Mesendoderm (in vitro differentiated cells): Measurements from ENCODE around the gene PIP5K1A.
"Not testable (repeated sequence)": the region's sequence is repeated elsewhere in the genome, so short reads cannot be mapped to it uniquely, and the experiment has no call there.

ENCODE experiments used
- DNase-seq: peaks from one replicate; pipeline ENCODE4 v3.0.0; 2013
- H2AK5ac ChIP-seq: 2 replicates; pipeline ENCODE4 v1.6.1; 2013; ENCODE audit warnings: low read length, inconsistent platforms
- H2BK120ac ChIP-seq: 2 replicates; pipeline ENCODE4 v1.6.1; 2013; ENCODE audit warnings: low read depth, mild to moderate bottlenecking, low read length, moderate library complexity, mixed read lengths
- H2BK15ac ChIP-seq: replicated peaks from 2 replicates; pipeline ENCODE4 v1.6.1; 2013; ENCODE audit warnings: low read depth, mild to moderate bottlenecking, moderate library complexity
- H2BK5ac ChIP-seq: 2 replicates; pipeline ENCODE4 v1.6.1; 2013; ENCODE audit warnings: low read length, inconsistent platforms
- H3K18ac ChIP-seq: 2 replicates; pipeline ENCODE4 v1.6.1; 2013; ENCODE audit warnings: mild to moderate bottlenecking, low read length, mixed read lengths
- H3K23ac ChIP-seq: one replicate; pipeline ENCODE4 v1.6.1; 2013; ENCODE audit warnings: low read length
- H3K27ac ChIP-seq: 2 replicates; pipeline ENCODE4 v1.5.1; 2013; ENCODE audit warnings: low read depth, mild to moderate bottlenecking, inconsistent platforms, low read length, moderate library complexity
- H3K27me3 ChIP-seq: 2 replicates; pipeline ENCODE4 v1.6.1; 2013; ENCODE audit warnings: low read length, control low read depth, mild to moderate bottlenecking, inconsistent platforms; ENCODE audit not compliant: insufficient read depth, poor library complexity
- H3K36me3 ChIP-seq: 2 replicates; pipeline ENCODE4 v1.6.1; 2013; ENCODE audit warnings: low read length, inconsistent platforms; ENCODE audit not compliant: control insufficient read depth, insufficient read depth
- H3K4ac ChIP-seq: one replicate; pipeline ENCODE4 v1.6.1; 2013; ENCODE audit warnings: low read depth, mild to moderate bottlenecking, low read length, moderate library complexity
- H3K4me1 ChIP-seq: 2 replicates; pipeline ENCODE4 v1.6.1; 2013; ENCODE audit warnings: low read depth, low read length, inconsistent platforms; ENCODE audit not compliant: control insufficient read depth
- H3K4me2 ChIP-seq: 2 replicates; pipeline ENCODE4 v1.6.1; 2013; ENCODE audit warnings: low read length
- H3K4me3 ChIP-seq: 2 replicates; pipeline ENCODE4 v1.5.1; 2013; ENCODE audit warnings: mild to moderate bottlenecking, low read length
- H3K56ac ChIP-seq: one replicate; pipeline ENCODE4 v1.6.1; 2013; ENCODE audit warnings: low read length
- H3K79me1 ChIP-seq: 2 replicates; pipeline ENCODE4 v1.6.1; 2013; ENCODE audit warnings: low read length, inconsistent platforms
- H3K79me2 ChIP-seq: 2 replicates; pipeline ENCODE4 v1.6.1; 2013; ENCODE audit warnings: mild to moderate bottlenecking, low read length; ENCODE audit not compliant: control insufficient read depth, insufficient read depth
- H3K9ac ChIP-seq: 2 replicates; pipeline ENCODE4 v1.6.1; 2013; ENCODE audit warnings: low read length, inconsistent platforms
- H4K5ac ChIP-seq: one replicate; pipeline ENCODE4 v1.6.1; 2013; ENCODE audit warnings: low read length
- H4K8ac ChIP-seq: one replicate; pipeline ENCODE4 v1.6.1; 2013; ENCODE audit warnings: low read depth, mild to moderate bottlenecking, control low read depth, low read length, moderate library complexity
- WGBS: extraction: QIAGEN DNeasy Blood & Tissue Kit; methylation state at CpG from one replicate; pipeline ENCODE4 v1.1.7; 2013; ENCODE audit warnings: low lambda C conversion rate, missing lambda C conversion rate; ENCODE audit not compliant: insufficient coverage; ENCODE audit errors: extremely low coverage; 5-methylcytosine and 5-hydroxymethylcytosine counted together

PIP5K1A gene

DNA sequence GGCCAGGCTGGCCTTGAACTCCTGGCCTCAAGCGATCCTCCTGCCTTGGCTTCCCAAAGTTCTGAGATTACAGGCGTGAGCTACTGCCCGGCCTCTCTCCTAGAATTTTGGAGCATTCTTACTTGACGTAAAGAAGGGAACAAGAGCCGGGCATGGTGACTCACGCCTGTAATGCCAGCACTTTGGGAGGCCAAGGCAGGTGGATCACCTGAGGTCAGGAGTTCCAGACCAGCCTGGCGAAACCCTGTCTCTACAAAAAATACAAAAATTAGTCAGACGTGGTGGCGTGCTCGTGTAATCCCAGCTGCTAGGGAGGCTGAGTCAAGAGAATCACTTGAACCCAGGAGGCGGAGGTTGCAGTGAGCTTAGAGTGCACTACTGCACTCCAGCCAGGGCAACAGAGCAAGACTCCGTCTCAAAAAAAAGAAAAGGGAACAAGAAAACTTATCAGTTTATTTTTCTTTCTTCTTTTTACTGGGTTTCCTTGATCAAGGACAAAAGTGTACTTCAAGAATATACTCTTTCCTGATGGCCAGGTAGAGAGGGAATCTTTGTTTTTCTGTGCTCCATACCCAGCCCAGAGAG is 7.1 kb downstream of the PIP5K1A start:
- not testable (repeated sequence) for H4K8ac ChIP-seq, H3K4me2 ChIP-seq, H3K36me3 ChIP-seq, H3K4ac ChIP-seq, H3K18ac ChIP-seq, H3K27ac ChIP-seq, H4K5ac ChIP-seq, H3K9ac ChIP-seq, H3K79me1 ChIP-seq, DNase-seq, H3K23ac ChIP-seq, H3K56ac ChIP-seq, H2AK5ac ChIP-seq, H2BK120ac ChIP-seq, H2BK5ac ChIP-seq, H3K4me1 ChIP-seq, H2BK15ac ChIP-seq, H3K27me3 ChIP-seq, H3K4me3 ChIP-seq
- no CpG with 5 or more reads among the region's 12 CpGs for WGBS
- peaks cover 57% of the 10 kb centered on the region for H3K79me2 ChIP-seq

DNA sequence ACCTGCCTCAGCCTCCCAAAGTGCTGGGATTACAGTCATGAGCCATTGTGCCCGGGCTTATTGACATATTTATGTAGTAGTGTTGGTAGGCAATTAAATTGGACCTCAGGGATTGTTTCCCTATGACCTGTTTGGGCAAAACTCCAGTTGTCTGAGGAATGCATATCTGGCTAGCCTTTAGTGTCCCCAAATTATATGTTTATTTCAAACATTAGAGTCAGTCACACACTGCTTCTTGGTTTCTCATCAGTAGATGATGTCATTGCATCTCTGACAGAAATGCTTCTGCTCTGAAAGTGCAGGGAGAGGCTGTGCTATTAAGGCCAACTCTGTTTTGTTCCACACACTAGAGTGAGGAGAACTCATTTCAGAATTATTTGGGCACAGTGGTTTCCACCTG is 12.5 kb downstream of the PIP5K1A start:
- Histone ChIP-seq H3K4ac (no peak overlapping the region), H2AK5ac (no peak overlapping the region), H3K27me3 (no peaks in the 10 kb centered on the region), H3K23ac (no peak overlapping the region), H2BK120ac (no peak overlapping the region), H4K8ac (no peak overlapping the region), H3K27ac (no peak overlapping the region), H3K56ac (no peak overlapping the region), H2BK15ac (no peak overlapping the region), H3K4me1 (no peaks in the 10 kb centered on the region), H3K4me3 (no peak overlapping the region), H3K79me2 (peaks cover 39% of the 10 kb centered on the region), H3K18ac (no peak overlapping the region), H3K9ac (no peak overlapping the region), H3K79me1 (peaks cover 1% of the 10 kb centered on the region), H2BK5ac (no peak overlapping the region), H3K36me3 (no peaks in the 10 kb centered on the region), H4K5ac (no peak overlapping the region), H3K4me2 (no peak overlapping the region)
- DNase-seq = no peak
- WGBS = no CpG with 5 or more reads among the region's 1 CpG

- no peak overlapping the region for H2BK120ac ChIP-seq
- H3K4me2 ChIP-seq = no peak overlapping the region
- no peak overlapping the region for H3K27ac ChIP-seq
- WGBS = no CpG with 5 or more reads among the region's 15 CpGs
- H3K27me3 ChIP-seq = no peaks in the 10 kb centered on the region
- no peak overlapping the region for H3K56ac ChIP-seq
- no peaks in the 10 kb centered on the region for H3K36me3 ChIP-seq
- H3K79me2 ChIP-seq = peaks cover 42% of the 10 kb centered on the region
- H3K18ac ChIP-seq = no peak overlapping the region
- H3K4ac ChIP-seq = no peak overlapping the region
- no peak overlapping the region for H3K9ac ChIP-seq
- no peak overlapping the region for H4K5ac ChIP-seq
- no peak overlapping the region for H2BK5ac ChIP-seq
- no peak overlapping the region for H4K8ac ChIP-seq
- H3K4me1 ChIP-seq = no peaks in the 10 kb centered on the region
- peaks cover 1% of the 10 kb centered on the region for H3K79me1 ChIP-seq
- no peak overlapping the region for H2BK15ac ChIP-seq
- no peak overlapping the region for H3K4me3 ChIP-seq
- no peak overlapping the region for H3K23ac ChIP-seq
- no peak for DNase-seq
- H2AK5ac ChIP-seq = no peak overlapping the region
Observed at GRCh38 chr1:151211972-151212705, 13.8 kb downstream of the PIP5K1A start.

DNA sequence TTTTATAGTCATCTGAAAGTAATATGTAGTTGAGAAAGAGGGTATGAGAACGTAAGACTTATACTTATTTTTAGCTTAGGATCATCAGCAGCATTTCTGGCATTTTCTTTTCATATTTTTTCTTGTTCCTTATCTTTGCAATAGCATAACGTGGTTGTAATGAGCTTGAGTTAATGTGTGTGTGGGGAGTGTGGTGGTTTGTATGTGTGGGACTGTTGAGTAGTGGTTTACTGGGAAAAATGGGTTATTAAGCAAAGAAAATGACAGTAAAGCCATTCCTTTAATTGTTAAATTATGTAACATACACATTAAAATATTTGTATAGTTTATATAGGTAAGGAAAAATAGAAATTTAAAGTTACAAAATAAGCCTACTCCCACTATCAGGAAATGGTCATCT is 15.2 kb downstream of the PIP5K1A start:
- Histone ChIP-seq H2BK120ac (no peak overlapping the region), H3K23ac (no peak overlapping the region), H3K4me3 (no peak overlapping the region), H2BK5ac (no peak overlapping the region), H3K27me3 (no peaks in the 10 kb centered on the region), H3K56ac (no peak overlapping the region), H2BK15ac (no peak overlapping the region), H3K79me1 (peaks cover 5% of the 10 kb centered on the region), H3K4me2 (no peak overlapping the region), H3K27ac (no peak overlapping the region), H3K79me2 (peaks cover 50% of the 10 kb centered on the region), H3K4me1 (no peaks in the 10 kb centered on the region), H3K4ac (no peak overlapping the region), H4K8ac (no peak overlapping the region), H3K9ac (no peak overlapping the region), H3K18ac (no peak overlapping the region), H4K5ac (no peak overlapping the region), H3K36me3 (no peaks in the 10 kb centered on the region), H2AK5ac (no peak overlapping the region)
- WGBS = 100% methylated on average over 1 of the region's 2 CpGs
- no peak for DNase-seq

DNA sequence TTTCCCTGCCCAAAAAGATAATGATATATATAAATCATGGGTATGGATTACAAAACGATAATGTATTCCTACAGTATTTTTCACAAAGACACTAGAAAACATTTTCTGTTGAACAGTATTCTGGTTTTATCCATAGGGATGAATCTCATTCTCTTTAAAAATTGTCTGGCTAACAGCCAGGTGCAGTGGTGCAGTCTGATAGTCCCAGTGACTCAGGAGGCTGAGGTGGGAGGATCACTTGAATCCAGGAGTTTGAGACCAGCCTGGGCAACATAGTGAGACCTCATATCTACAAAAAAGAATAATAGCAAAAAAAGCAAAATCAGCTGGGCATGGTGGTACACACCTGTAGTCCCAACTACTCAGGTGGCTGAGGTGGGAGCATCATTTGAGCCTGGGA is 23.3 kb downstream of the PIP5K1A start:
- no peaks in the 10 kb centered on the region for H3K4me1 ChIP-seq
- WGBS = no CpG with 5 or more reads among the region's 1 CpG

More for the DNA sequence above, 23.3 kb downstream of the PIP5K1A start:
- H2BK120ac ChIP-seq = no peak overlapping the region
- no peak overlapping the region for H4K5ac ChIP-seq
- no peak overlapping the region for H3K4me3 ChIP-seq
- H3K27ac ChIP-seq = no peak overlapping the region
- H2BK15ac ChIP-seq = no peak overlapping the region
- no peak overlapping the region for H3K18ac ChIP-seq
- H3K27me3 ChIP-seq = no peaks in the 10 kb centered on the region
- no peak overlapping the region for H3K9ac ChIP-seq
- H3K56ac ChIP-seq = no peak overlapping the region
- H2BK5ac ChIP-seq = no peak overlapping the region
- no peak for DNase-seq
- H3K23ac ChIP-seq = no peak overlapping the region
- H3K4ac ChIP-seq = no peak overlapping the region
- H3K36me3 ChIP-seq = peaks cover 1% of the 10 kb centered on the region
- H2AK5ac ChIP-seq = no peak overlapping the region
- no peak overlapping the region for H4K8ac ChIP-seq
- no peak overlapping the region for H3K4me2 ChIP-seq
- H3K79me1 ChIP-seq = peaks cover 12% of the 10 kb centered on the region
- H3K79me2 ChIP-seq = peaks cover 32% of the 10 kb centered on the region
